ENCODE measurements around the gene FAM229B. TPM values are rescaled to one million over a fixed set of nuclear protein-coding genes. Genes with fewer than 3 reads are reported as not detected.

FAM229B gene
- total and polyA plus RNA-seq, 4 donors, result 44.2 to 102 (median 86.8) TPM

- H3K9me3 ChIP-seq (ENCODE audit: control insufficient read depth, insufficient read depth, low read length), result no peaks in the 10 kb centered on the region
- H3K4me1 ChIP-seq (ENCODE audit: control insufficient read depth, insufficient read depth, low read length), result peaks cover 3% of the 10 kb centered on the region
- H3K27ac ChIP-seq (ENCODE audit: low read depth, low read length), result peak overlapping the region; percentile 48
- H3K27me3 ChIP-seq (ENCODE audit: control insufficient read depth, insufficient read depth, low read length), result no peaks in the 10 kb centered on the region
- H3K36me3 ChIP-seq (ENCODE audit: control insufficient read depth, insufficient read depth, low read length), result peaks cover 7% of the 10 kb centered on the region
- H3K4me3 ChIP-seq (ENCODE audit: low read depth, low read length), result no peak overlapping the region
- DNase-seq (ENCODE audit: low read depth in 4 of 6, low spot score in 6 of 6), result no peak
- 40% methylated on average over 1 of the region's 1 CpG for WGBS (ENCODE audit: insufficient coverage)
Observed at GRCh38 chr6:112149236-112149635, 61.8 kb downstream of the FAM229B start.

GRCh38 chr6:112149719-112150263, 62.4 kb downstream of the FAM229B start:
- H3K27ac ChIP-seq (ENCODE audit: low read depth, low read length), result peak overlapping the region; percentile 48
- WGBS (ENCODE audit: insufficient coverage), result 70% methylated on average over 2 of the region's 4 CpGs
- no peaks in the 10 kb centered on the region for H3K4me1 ChIP-seq (ENCODE audit: control insufficient read depth, insufficient read depth, low read length)
- no peaks in the 10 kb centered on the region for H3K27me3 ChIP-seq (ENCODE audit: control insufficient read depth, insufficient read depth, low read length)
- no peaks in the 10 kb centered on the region for H3K9me3 ChIP-seq (ENCODE audit: control insufficient read depth, insufficient read depth, low read length)
- H3K36me3 ChIP-seq (ENCODE audit: control insufficient read depth, insufficient read depth, low read length), result peaks cover 7% of the 10 kb centered on the region
- no peak overlapping the region for H3K4me3 ChIP-seq (ENCODE audit: low read depth, low read length)
- peak in 2 of 6 donors; percentile 15 to 63 for DNase-seq (ENCODE audit: low read depth in 4 of 6, low spot score in 6 of 6)

DNA sequence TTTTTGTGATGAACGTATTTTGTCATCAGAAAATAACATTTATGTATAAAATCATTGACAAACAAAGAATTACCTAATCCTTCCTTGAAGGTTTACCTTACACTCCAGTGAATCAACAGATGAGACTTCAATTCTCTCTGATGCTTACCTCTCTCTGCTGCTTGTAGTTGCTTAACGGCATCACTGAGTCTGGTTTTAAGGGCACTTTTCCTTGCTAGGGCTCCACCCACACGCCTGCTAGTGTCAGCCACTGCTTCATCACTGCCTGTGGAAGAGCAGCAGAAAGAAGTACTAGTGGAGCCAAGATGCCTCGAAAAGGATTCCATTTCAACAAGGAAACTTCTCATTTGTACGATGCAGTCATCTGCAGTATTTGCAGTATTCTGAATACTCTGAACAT, 63.0 kb downstream of the FAM229B start:
- no peak overlapping the region for H3K27ac ChIP-seq (ENCODE audit: low read depth, low read length)
- WGBS (ENCODE audit: insufficient coverage), result 64% methylated on average over 3 of the region's 5 CpGs

More for the DNA sequence above, 63.0 kb downstream of the FAM229B start:
- Histone ChIP-seq H3K4me3 (ENCODE audit: low read depth, low read length) (no peak overlapping the region), H3K36me3 (ENCODE audit: control insufficient read depth, insufficient read depth, low read length) (peaks cover 4% of the 10 kb centered on the region), H3K27me3 (ENCODE audit: control insufficient read depth, insufficient read depth, low read length) (no peaks in the 10 kb centered on the region), H3K4me1 (ENCODE audit: control insufficient read depth, insufficient read depth, low read length) (no peaks in the 10 kb centered on the region), H3K9me3 (ENCODE audit: control insufficient read depth, insufficient read depth, low read length) (no peaks in the 10 kb centered on the region)
- DNase-seq (ENCODE audit: low read depth in 4 of 6, low spot score in 6 of 6), result peak in 1 of 6 donors; percentile 40

Other genes starting within 250 kb of the FAM229B start
- 100 to 1,000 TPM; 273 to 365 TPM for gene FYN, start 214.1 kb upstream of the FAM229B start, total RNA-seq
- gene FYN, start 214.1 kb upstream of the FAM229B start, polyA plus RNA-seq (ENCODE audit: insufficient read length in 2 of 2), result 100 to 1,000 TPM; 587 to 730 TPM
- not detected for gene CCN6, start 33.5 kb upstream of the FAM229B start, total RNA-seq
- gene CCN6, start 33.5 kb upstream of the FAM229B start, polyA plus RNA-seq (ENCODE audit: insufficient read length in 2 of 2), result under 1 TPM; 0.57 to 0.69 TPM
- 10 to 100 TPM; 37.4 to 55.0 TPM for gene TUBE1, start 109 bp upstream of the FAM229B start, total RNA-seq
- 10 to 100 TPM; 51.5 to 58.1 TPM for gene TUBE1, start 109 bp upstream of the FAM229B start, polyA plus RNA-seq (ENCODE audit: insufficient read length in 2 of 2)
- 100 to 1,000 TPM; 156 to 317 TPM for gene LAMA4, start 167.0 kb downstream of the FAM229B start, total RNA-seq
- gene LAMA4, start 167.0 kb downstream of the FAM229B start, polyA plus RNA-seq (ENCODE audit: insufficient read length in 2 of 2), result 10 to 100 TPM; 60.5 to 74.0 TPM